Measurements from ENCODE around the gene PCAT7.
"Not testable (repeated sequence)": the region's sequence is repeated elsewhere in the genome, so short reads cannot be mapped to it uniquely, and the experiment has no call there.

The PCAT7 gene

GRCh38 chr9:94538908-94539307, 16.0 kb upstream of the PCAT7 start:
- DNase-seq (ENCODE audit: low read depth): no peak
- TF ChIP-seq CTCF (IDR thresholded peaks at IDR 0.05; ENCODE audit: low read length, missing control alignments): no peak
- no peak overlapping the region for H3K4me3 ChIP-seq (replicated peaks; ENCODE audit: low read depth, low read length)

GRCh38 chr9:94544335-94544734, 10.5 kb upstream of the PCAT7 start:
- not testable (repeated sequence) for H3K4me3 ChIP-seq (replicated peaks; ENCODE audit: low read depth, low read length); DNase-seq (ENCODE audit: low read depth)

GRCh38 chr9:94545940-94546339, 8.9 kb upstream of the PCAT7 start:
- DNase-seq (ENCODE audit: low read depth): no peak
- no peak for TF ChIP-seq CTCF (IDR thresholded peaks at IDR 0.05; ENCODE audit: low read length, missing control alignments)
- no peak overlapping the region for H3K4me3 ChIP-seq (replicated peaks; ENCODE audit: low read depth, low read length)

- no peak overlapping the region for H3K4me3 ChIP-seq (replicated peaks; ENCODE audit: low read depth, low read length)
- no peak for DNase-seq (ENCODE audit: low read depth)
- TF ChIP-seq CTCF (IDR thresholded peaks at IDR 0.05; ENCODE audit: low read length, missing control alignments): no peak
These were observed 1.6 kb upstream of the PCAT7 start for GRCh38 chr9:94553029-94553938.

GRCh38 chr9:94554078-94554438, 825 bp upstream of the PCAT7 start:
- TF ChIP-seq CTCF (IDR thresholded peaks at IDR 0.05; ENCODE audit: low read length, missing control alignments): no peak
- H3K4me3 ChIP-seq (replicated peaks; ENCODE audit: low read depth, low read length): no peak overlapping the region
- no peak for DNase-seq (ENCODE audit: low read depth)

GRCh38 chr9:94557376-94557775, 2.5 kb downstream of the PCAT7 start:
- H3K4me3 ChIP-seq (replicated peaks; ENCODE audit: low read depth, low read length): no peak overlapping the region
- TF ChIP-seq CTCF (IDR thresholded peaks at IDR 0.05; ENCODE audit: low read length, missing control alignments): no peak

GRCh38 chr9:94560237-94560636, 5.4 kb downstream of the PCAT7 start:
- no peak for TF ChIP-seq CTCF (IDR thresholded peaks at IDR 0.05; ENCODE audit: low read length, missing control alignments)
- H3K4me3 ChIP-seq (replicated peaks; ENCODE audit: low read depth, low read length): no peak overlapping the region
- DNase-seq (ENCODE audit: low read depth): no peak

More at GRCh38 chr9:94557376-94557775, 2.5 kb downstream of the PCAT7 start:
- no peak for DNase-seq (ENCODE audit: low read depth)
